ENCODE data around the gene C1orf116.

Gene C1orf116

DNA sequence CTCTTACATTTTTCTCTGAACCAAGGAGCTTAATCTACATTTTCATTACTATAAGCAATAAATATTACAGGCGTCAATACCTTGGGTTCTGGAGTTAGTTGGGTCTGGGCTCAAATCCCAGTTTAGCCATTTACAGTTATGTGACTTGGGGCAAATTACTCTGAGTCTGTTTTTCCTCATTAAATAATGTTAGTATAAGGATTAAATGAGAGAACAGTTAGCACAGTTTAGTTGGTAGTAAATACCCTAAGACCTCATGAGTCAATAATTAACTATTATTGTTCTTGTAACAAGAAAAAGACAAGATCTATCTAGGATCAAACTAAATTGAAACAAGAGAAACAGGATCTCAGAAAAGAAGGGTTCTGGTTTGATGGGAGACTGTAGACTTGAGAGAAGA lies 4.6 kb downstream of the C1orf116 start:
- H3K36me3 ChIP-seq (ENCODE audit: control insufficient read depth in 2 of 2, insufficient read depth in 1 of 2, low read length in 2 of 2) = no peaks in the 10 kb centered on the region
- POLR2A ChIA-PET = no interaction called here
- no peak overlapping the region for H3K27ac ChIP-seq (ENCODE audit: extremely low read depth, low read depth, low read length)
- no peaks in the 10 kb centered on the region for H3K9me3 ChIP-seq (ENCODE audit: control insufficient read depth, insufficient read depth, low read depth, low read length)
- no peak for TF ChIP-seq ZNF623 (tag by site-specific recombination; IDR thresholded peaks at IDR 0.05)
- TF ChIP-seq, protein P1, sequence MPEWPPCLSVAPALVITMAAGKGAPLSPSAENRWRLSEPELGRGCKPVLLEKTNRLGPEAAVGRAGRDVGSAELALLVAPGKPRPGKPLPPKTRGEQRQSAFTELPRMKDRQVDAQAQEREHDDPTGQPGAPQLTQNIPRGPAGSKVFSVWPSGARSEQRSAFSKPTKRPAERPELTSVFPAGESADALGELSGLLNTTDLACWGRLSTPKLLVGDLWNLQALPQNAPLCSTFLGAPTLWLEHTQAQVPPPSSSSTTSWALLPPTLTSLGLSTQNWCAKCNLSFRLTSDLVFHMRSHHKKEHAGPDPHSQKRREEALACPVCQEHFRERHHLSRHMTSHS (tag by site-specific recombination; IDR thresholded peaks at IDR 0.05) = no peak
- H3K4me1 ChIP-seq (ENCODE audit: control insufficient read depth, insufficient read depth, low read length) = no peaks in the 10 kb centered on the region
- no peak overlapping the region for H3K4me3 ChIP-seq (ENCODE audit: low read depth, low read length)
- CTCF ChIA-PET = interaction anchor here (0.5 kb wide), 1 partner anchor 1809 kb away, joined by 3 read pairs; no protein-coding TSS in a partner anchor

GRCh38 chr1:207027206-207027777 lies 5.3 kb downstream of the C1orf116 start:
- Histone ChIP-seq H3K36me3 (ENCODE audit: control insufficient read depth in 2 of 2, insufficient read depth in 1 of 2, low read length in 2 of 2) (no peaks in the 10 kb centered on the region), H3K9me3 (ENCODE audit: control insufficient read depth, insufficient read depth, low read depth, low read length) (no peaks in the 10 kb centered on the region), H3K27ac (ENCODE audit: extremely low read depth, low read depth, low read length) (no peak overlapping the region), H3K4me3 (ENCODE audit: low read depth, low read length) (no peak overlapping the region), H3K4me1 (ENCODE audit: control insufficient read depth, insufficient read depth, low read length) (no peaks in the 10 kb centered on the region)
- POLR2A ChIA-PET = no interaction called here
- TF ChIP-seq EGR2 (tag by site-specific recombination; IDR thresholded peaks at IDR 0.05; ENCODE audit: low read depth) = no peak
- TF ChIP-seq ZNF654 (tag by site-specific recombination; IDR thresholded peaks at IDR 0.05; ENCODE audit: low read depth) = no peak
- TF ChIP-seq ZNF211 (tag by site-specific recombination; IDR thresholded peaks at IDR 0.05; ENCODE audit: low read depth) = no peak
- TF ChIP-seq ZNF311 (tag by site-specific recombination; IDR thresholded peaks at IDR 0.05; ENCODE audit: borderline replicate concordance) = no peak
- TF ChIP-seq ZNF366 (tag by site-specific recombination; conservative IDR thresholded peaks at IDR 0.05) = no peak
- TF ChIP-seq ZNF707 (tag by site-specific recombination; IDR thresholded peaks at IDR 0.05) = no peak
- TF ChIP-seq ZNF18 (tag by site-specific recombination; IDR thresholded peaks at IDR 0.05) = no peak
- TF ChIP-seq, protein P2, sequence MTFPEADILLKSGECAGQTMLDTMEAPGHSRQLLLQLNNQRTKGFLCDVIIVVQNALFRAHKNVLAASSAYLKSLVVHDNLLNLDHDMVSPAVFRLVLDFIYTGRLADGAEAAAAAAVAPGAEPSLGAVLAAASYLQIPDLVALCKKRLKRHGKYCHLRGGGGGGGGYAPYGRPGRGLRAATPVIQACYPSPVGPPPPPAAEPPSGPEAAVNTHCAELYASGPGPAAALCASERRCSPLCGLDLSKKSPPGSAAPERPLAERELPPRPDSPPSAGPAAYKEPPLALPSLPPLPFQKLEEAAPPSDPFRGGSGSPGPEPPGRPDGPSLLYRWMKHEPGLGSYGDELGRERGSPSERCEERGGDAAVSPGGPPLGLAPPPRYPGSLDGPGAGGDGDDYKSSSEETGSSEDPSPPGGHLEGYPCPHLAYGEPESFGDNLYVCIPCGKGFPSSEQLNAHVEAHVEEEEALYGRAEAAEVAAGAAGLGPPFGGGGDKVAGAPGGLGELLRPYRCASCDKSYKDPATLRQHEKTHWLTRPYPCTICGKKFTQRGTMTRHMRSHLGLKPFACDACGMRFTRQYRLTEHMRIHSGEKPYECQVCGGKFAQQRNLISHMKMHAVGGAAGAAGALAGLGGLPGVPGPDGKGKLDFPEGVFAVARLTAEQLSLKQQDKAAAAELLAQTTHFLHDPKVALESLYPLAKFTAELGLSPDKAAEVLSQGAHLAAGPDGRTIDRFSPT (tag by site-specific recombination; IDR thresholded peaks at IDR 0.05) = no peak
- no peak for TF ChIP-seq REPIN1 (tag by site-specific recombination; IDR thresholded peaks at IDR 0.05; ENCODE audit: low read depth)
- TF ChIP-seq ZNF16 (tag by site-specific recombination; IDR thresholded peaks at IDR 0.05; ENCODE audit: low read depth) = no peak
- TF ChIP-seq, protein P3, sequence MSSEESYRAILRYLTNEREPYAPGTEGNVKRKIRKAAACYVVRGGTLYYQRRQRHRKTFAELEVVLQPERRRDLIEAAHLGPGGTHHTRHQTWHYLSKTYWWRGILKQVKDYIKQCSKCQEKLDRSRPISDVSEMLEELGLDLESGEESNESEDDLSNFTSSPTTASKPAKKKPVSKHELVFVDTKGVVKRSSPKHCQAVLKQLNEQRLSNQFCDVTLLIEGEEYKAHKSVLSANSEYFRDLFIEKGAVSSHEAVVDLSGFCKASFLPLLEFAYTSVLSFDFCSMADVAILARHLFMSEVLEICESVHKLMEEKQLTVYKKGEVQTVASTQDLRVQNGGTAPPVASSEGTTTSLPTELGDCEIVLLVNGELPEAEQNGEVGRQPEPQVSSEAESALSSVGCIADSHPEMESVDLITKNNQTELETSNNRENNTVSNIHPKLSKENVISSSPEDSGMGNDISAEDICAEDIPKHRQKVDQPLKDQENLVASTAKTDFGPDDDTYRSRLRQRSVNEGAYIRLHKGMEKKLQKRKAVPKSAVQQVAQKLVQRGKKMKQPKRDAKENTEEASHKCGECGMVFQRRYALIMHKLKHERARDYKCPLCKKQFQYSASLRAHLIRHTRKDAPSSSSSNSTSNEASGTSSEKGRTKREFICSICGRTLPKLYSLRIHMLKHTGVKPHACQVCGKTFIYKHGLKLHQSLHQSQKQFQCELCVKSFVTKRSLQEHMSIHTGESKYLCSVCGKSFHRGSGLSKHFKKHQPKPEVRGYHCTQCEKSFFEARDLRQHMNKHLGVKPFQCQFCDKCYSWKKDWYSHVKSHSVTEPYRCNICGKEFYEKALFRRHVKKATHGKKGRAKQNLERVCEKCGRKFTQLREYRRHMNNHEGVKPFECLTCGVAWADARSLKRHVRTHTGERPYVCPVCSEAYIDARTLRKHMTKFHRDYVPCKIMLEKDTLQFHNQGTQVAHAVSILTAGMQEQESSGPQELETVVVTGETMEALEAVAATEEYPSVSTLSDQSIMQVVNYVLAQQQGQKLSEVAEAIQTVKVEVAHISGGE (tag by site-specific recombination; conservative IDR thresholded peaks at IDR 0.05; ENCODE audit: low read depth) = no peak
- no peak for TF ChIP-seq ZNF555 (tag by site-specific recombination; conservative IDR thresholded peaks at IDR 0.05)
- CTCF ChIA-PET = interaction anchor here (0.5 kb wide), 1 partner anchor 1809 kb away, joined by 3 read pairs; no protein-coding TSS in a partner anchor

Measured in HEK293 (cell line).